Endothelial cell (in vitro differentiated cells): ENCODE data around the gene IL17REL. TPM values are rescaled to one million over a fixed set of nuclear protein-coding genes. Genes with fewer than 3 reads are reported as not detected.

Experiments used
- DNase-seq: peaks from one replicate; pipeline ENCODE4 v3.0.0; 2021; ENCODE audit warnings: low spot score
- H3K27ac Mint-ChIP-seq: one replicate; pipeline ENCODE4 v1.8.0; 2021; ENCODE audit warnings: mixed read lengths, inconsistent platforms; ENCODE audit not compliant: unreplicated experiment
- H3K27me3 Mint-ChIP-seq: one replicate; pipeline ENCODE4 v1.8.0; 2021; ENCODE audit warnings: mild to moderate bottlenecking, moderate library complexity, mixed read lengths, inconsistent platforms; ENCODE audit not compliant: unreplicated experiment
- H3K36me3 Mint-ChIP-seq: one replicate; pipeline ENCODE4 v1.8.0; 2021; ENCODE audit warnings: mild to moderate bottlenecking, low read depth, mixed read lengths, inconsistent platforms; ENCODE audit not compliant: unreplicated experiment
- H3K4me1 Mint-ChIP-seq: one replicate; pipeline ENCODE4 v1.8.0; 2021; ENCODE audit warnings: mild to moderate bottlenecking, mixed read lengths, inconsistent platforms; ENCODE audit not compliant: unreplicated experiment
- H3K4me3 Mint-ChIP-seq: one replicate; pipeline ENCODE4 v1.8.0; 2021; ENCODE audit warnings: mild to moderate bottlenecking, mixed read lengths, inconsistent platforms; ENCODE audit not compliant: unreplicated experiment
- H3K9me3 Mint-ChIP-seq: one replicate; pipeline ENCODE4 v1.8.0; 2021; ENCODE audit warnings: mixed read lengths, inconsistent platforms; ENCODE audit not compliant: unreplicated experiment
- total RNA-seq: library from RNA; stranded (reverse); fragmentation: NEBNext Ultra II Directional; extraction: Animal tissue kit (Norgen Biotek cat#: 25700); gene quantifications from one replicate; pipeline ENCODE4 v1.2.1, GENCODE V29; 2021; ENCODE audit not compliant: unreplicated experiment
- TF ChIP-seq, protein P1 (sequence below): fragments of 200-600 bp; sonication (generic); IDR thresholded peaks from one replicate; pipeline ENCODE4 v1.5.0; 2021; ENCODE audit warnings: antibody characterized with exemption; ENCODE audit not compliant: unreplicated experiment

Gene IL17REL
- total RNA-seq, 1 donor from 2014 or later = 0.15 TPM

DNA sequence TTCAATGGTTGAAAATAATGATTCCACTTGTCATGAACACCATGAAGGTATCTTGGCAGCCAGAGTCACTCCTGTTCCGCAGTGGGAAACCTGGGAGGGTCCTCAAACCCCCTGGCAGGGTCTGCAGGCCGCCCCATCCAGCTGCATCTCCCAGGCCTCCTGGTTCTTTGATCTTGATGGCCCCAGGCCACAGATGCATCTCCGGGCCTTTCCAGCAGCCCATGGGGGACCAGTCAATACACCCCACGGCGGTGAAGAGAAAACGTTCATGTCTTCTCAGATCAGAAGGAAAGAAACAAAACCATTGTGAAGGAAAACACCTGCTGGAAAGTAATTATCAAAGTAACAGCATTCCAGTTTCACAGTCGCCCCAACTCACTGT, 47.3 kb upstream of the IL17REL start:
- Mint-ChIP-seq H3K4me1 (peaks cover 12% of the 10 kb centered on the region), H3K27me3 (peaks cover 9% of the 10 kb centered on the region), H3K27ac (no peak overlapping the region), H3K36me3 (no peaks in the 10 kb centered on the region), H3K9me3 (no peaks in the 10 kb centered on the region), H3K4me3 (no peak overlapping the region)
- TF ChIP-seq, protein P1, sequence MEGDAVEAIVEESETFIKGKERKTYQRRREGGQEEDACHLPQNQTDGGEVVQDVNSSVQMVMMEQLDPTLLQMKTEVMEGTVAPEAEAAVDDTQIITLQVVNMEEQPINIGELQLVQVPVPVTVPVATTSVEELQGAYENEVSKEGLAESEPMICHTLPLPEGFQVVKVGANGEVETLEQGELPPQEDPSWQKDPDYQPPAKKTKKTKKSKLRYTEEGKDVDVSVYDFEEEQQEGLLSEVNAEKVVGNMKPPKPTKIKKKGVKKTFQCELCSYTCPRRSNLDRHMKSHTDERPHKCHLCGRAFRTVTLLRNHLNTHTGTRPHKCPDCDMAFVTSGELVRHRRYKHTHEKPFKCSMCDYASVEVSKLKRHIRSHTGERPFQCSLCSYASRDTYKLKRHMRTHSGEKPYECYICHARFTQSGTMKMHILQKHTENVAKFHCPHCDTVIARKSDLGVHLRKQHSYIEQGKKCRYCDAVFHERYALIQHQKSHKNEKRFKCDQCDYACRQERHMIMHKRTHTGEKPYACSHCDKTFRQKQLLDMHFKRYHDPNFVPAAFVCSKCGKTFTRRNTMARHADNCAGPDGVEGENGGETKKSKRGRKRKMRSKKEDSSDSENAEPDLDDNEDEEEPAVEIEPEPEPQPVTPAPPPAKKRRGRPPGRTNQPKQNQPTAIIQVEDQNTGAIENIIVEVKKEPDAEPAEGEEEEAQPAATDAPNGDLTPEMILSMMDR = no peak
- no peak for DNase-seq

DNA sequence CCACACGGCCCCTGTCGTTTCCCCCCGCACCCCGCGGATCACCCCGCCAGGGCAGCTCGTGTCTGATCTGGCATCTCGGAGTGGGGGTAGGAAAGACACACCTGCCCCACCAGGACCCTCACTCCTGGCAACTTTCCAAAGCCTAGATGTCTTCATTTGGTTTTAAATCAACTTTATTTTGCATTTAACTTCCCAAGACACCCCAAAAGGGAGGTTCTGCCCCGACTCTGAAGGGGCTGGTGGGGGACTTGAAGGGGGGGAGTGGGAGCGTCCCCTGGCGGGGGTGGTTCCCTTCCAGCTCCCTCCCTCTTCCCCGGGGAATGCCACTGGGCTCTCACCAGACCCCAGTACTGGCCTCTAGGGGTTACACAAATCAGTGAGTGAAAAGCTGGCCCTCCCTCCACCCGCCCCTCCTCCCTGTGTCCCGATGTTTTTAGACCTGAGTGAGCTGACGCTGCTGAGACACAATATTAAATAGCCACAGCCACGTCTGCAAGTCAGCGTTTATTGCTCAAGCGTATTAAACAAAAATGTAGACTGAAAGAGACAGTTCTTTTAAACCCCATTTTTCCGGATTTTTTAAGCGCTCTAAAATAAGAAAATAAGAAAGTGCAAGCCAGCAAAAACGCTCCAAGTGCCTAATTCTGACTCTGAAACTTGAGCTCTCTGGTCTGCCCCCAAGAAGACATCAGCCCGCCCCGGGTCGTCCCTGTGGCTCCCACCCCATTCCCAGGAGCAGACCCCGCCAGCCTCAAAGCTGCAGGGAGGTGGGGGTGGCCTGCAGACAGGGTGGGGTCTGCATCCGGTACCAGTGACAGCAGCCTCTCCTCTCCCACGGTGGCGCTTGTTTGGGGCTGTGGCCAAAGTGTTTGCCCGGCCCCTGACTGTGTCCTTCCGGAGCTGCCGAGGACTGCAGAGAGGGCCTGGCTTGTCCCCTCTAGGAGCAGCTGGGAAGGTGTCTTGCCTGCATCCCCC, 46.6 kb upstream of the IL17REL start:
- TF ChIP-seq, protein P1 = peak; percentile 34
- no peaks in the 10 kb centered on the region for H3K9me3 Mint-ChIP-seq
- peak overlapping the region; percentile 29 for H3K4me3 Mint-ChIP-seq
- no peak overlapping the region for H3K27ac Mint-ChIP-seq
- H3K27me3 Mint-ChIP-seq = peaks cover 7% of the 10 kb centered on the region
- no peaks in the 10 kb centered on the region for H3K36me3 Mint-ChIP-seq
- H3K4me1 Mint-ChIP-seq = peaks cover 12% of the 10 kb centered on the region
- DNase-seq = peak; percentile 52

- H3K36me3 Mint-ChIP-seq = peaks cover 3% of the 10 kb centered on the region
- peaks cover 12% of the 10 kb centered on the region for H3K4me1 Mint-ChIP-seq
- H3K9me3 Mint-ChIP-seq = no peaks in the 10 kb centered on the region
- peaks cover 10% of the 10 kb centered on the region for H3K27me3 Mint-ChIP-seq
- H3K4me3 Mint-ChIP-seq = no peak within 1 kb of the TSS
- TF ChIP-seq, protein P1 = no peak
- DNase-seq = no peak
- no peak within 1 kb of the TSS for H3K27ac Mint-ChIP-seq
These were observed 45.7 kb upstream of the IL17REL start, which contains the start of gene TTLL8 for GRCh38 chr22:50058061-50058905. TSS of gene TTLL8 (minus strand) at chr22:50058298.

DNA sequence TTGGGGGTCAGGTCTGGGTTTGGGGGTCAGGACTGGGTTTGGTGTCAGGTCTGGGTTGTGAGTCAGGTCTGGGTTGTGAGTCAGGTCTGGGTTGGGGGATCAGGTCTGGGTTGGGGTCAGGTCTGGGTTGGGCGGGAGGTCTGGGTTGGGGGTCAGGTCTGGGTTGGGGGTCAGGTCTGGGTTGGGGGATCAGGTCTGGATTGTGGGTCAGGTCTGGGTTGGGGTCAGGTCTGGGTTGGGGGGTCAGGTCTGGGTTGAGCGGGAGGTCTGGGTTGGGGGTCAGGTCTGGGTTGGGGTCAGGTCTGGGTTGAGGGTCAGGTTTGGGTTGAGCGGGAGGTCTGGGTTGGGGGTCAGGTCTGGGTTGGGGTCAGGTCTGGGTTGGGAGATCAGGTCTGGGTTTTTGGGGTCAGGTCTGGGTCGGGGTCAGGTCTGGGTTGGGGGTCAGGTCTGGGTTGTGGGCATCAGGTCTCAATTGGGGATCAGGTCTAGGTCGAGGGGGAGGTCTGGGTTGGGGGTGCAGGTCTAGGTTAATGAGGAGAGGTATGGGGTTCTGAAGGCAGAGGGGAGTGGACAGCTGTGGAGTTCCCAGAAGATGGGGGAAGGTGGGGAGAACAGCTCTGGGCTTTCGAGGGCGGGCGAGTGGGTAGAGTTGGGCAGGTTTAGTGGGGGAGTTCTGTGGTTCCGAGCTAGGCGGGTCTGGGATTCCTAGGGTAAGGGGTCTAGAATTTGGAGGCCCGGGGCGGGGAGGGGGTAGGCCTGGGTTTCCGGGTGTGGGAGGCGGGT, 44.9 kb upstream of the IL17REL start:
- Mint-ChIP-seq H3K4me3 (no peak overlapping the region), H3K27me3 (peaks cover 9% of the 10 kb centered on the region), H3K4me1 (peaks cover 12% of the 10 kb centered on the region), H3K27ac (no peak overlapping the region), H3K9me3 (no peaks in the 10 kb centered on the region), H3K36me3 (peaks cover 5% of the 10 kb centered on the region)
- no peak for DNase-seq
- TF ChIP-seq, protein P1 = no peak
